Bronchial epithelial cell (primary cell): ENCODE measurements around the gene PRKAG2. TPM values are rescaled to one million over a fixed set of nuclear protein-coding genes. Genes with fewer than 3 reads are reported as not detected.

Source experiments
- DNase-seq: peaks from one replicate; pipeline ENCODE4 v3.0.0-alpha.2; 2010; ENCODE audit warnings: low read depth
- FAIRE-seq: peaks from 2 replicates; lab custom pipeline; 2011; peaks lifted over from hg19 to GRCh38; lab: Jason Lieb, UNC
- H3K27me3 ChIP-seq: 2 replicates; pipeline ENCODE4 v1.5.1; 2011; ENCODE audit warnings: low read length; ENCODE audit not compliant: control insufficient read depth, insufficient read depth
- H3K36me3 ChIP-seq: 2 replicates; pipeline ENCODE4 v1.5.1; 2011; ENCODE audit warnings: low read length; ENCODE audit not compliant: control insufficient read depth, insufficient read depth
- H3K4me3 ChIP-seq: 2 replicates; pipeline ENCODE4 v1.5.1; 2011; ENCODE audit warnings: mild to moderate bottlenecking, low read depth, low read length, control low read depth
- CTCF ChIP-seq: IDR thresholded peaks from 2 replicates; pipeline ENCODE4 v1.5.1; 2011; ENCODE audit warnings: mild to moderate bottlenecking, moderate library complexity, low read length, control low read depth, inconsistent platforms; ENCODE audit not compliant: insufficient read depth, severe bottlenecking
- total RNA-seq: library from RNA; depleted of rRNA; stranded (reverse); fragments of >200 nt; gene quantifications from 2 replicates; pipeline ENCODE4 v1.2.1, GENCODE V29; 2014

Gene PRKAG2
- total RNA-seq, 1 donor from 2014 or later = 24.5 TPM

- FAIRE-seq (no peak), DNase-seq (no peak)
- Histone ChIP-seq H3K36me3 (no peaks in the 10 kb centered on the region), H3K4me3 (no peak overlapping the region), H3K27me3 (peaks cover 2% of the 10 kb centered on the region)
- no peak for TF ChIP-seq CTCF
Observed at GRCh38 chr7:151867912-151868311, 9.0 kb downstream of the PRKAG2 start.

GRCh38 chr7:151866761-151867655 is 9.9 kb downstream of the PRKAG2 start:
- no peak for FAIRE-seq
- DNase-seq = no peak
- no peak for TF ChIP-seq CTCF
- H3K27me3 ChIP-seq = peaks cover 2% of the 10 kb centered on the region
- no peak overlapping the region for H3K4me3 ChIP-seq
- no peaks in the 10 kb centered on the region for H3K36me3 ChIP-seq

- no peaks in the 10 kb centered on the region for H3K36me3 ChIP-seq
- no peak for DNase-seq
- FAIRE-seq = no peak
- H3K27me3 ChIP-seq = peaks cover 2% of the 10 kb centered on the region
- no peak for TF ChIP-seq CTCF
- H3K4me3 ChIP-seq = no peak overlapping the region
Observed at GRCh38 chr7:151866028-151866427, 10.9 kb downstream of the PRKAG2 start.

GRCh38 chr7:151865070-151865670 is 11.7 kb downstream of the PRKAG2 start:
- no peaks in the 10 kb centered on the region for H3K36me3 ChIP-seq
- H3K27me3 ChIP-seq = peaks cover 2% of the 10 kb centered on the region
- H3K4me3 ChIP-seq = no peak overlapping the region
- no peak for DNase-seq
- FAIRE-seq = no peak
- TF ChIP-seq CTCF = no peak

- TF ChIP-seq CTCF = no peak
- H3K36me3 ChIP-seq = no peaks in the 10 kb centered on the region
- no peak overlapping the region for H3K4me3 ChIP-seq
- peaks cover 2% of the 10 kb centered on the region for H3K27me3 ChIP-seq
- DNase-seq (no peak), FAIRE-seq (no peak)
Observed at GRCh38 chr7:151864561-151864960, 12.4 kb downstream of the PRKAG2 start.
